PC-3 (cell line): Measurements from ENCODE around the gene ZMIZ1.

Experiments
- CTCF ChIP-seq: fragments of 300-600 bp; sonication (generic); conservative IDR thresholded peaks from 2 replicates; pipeline ENCODE4 v1.5.1; 2017; ENCODE audit warnings: antibody characterized with exemption, low read depth, mild to moderate bottlenecking, low read length
- EZH2 ChIP-seq: fragments of 300-600 bp; sonication (generic); IDR thresholded peaks from one replicate; pipeline ENCODE4 v1.6.1; 2017; ENCODE audit warnings: antibody characterized with exemption, mild to moderate bottlenecking, low read length; ENCODE audit not compliant: unreplicated experiment

- no peak for TF ChIP-seq CTCF
- TF ChIP-seq EZH2: no peak
These were observed 49.8 kb downstream of the ZMIZ1 start for GRCh38 chr10:79118286-79119202.
